GM21367 (cell line): ENCODE measurements around the gene A1CF.
"Not testable (repeated sequence)": the region's sequence is repeated elsewhere in the genome, so short reads cannot be mapped to it uniquely, and the experiment has no call there.

ENCODE experiments used
- ATAC-seq: cut with Tn5 transposase; IDR thresholded peaks from one replicate; pipeline ENCODE4 v1.9.1; 2021; ENCODE audit not compliant: unreplicated experiment

A1CF gene, protein sequence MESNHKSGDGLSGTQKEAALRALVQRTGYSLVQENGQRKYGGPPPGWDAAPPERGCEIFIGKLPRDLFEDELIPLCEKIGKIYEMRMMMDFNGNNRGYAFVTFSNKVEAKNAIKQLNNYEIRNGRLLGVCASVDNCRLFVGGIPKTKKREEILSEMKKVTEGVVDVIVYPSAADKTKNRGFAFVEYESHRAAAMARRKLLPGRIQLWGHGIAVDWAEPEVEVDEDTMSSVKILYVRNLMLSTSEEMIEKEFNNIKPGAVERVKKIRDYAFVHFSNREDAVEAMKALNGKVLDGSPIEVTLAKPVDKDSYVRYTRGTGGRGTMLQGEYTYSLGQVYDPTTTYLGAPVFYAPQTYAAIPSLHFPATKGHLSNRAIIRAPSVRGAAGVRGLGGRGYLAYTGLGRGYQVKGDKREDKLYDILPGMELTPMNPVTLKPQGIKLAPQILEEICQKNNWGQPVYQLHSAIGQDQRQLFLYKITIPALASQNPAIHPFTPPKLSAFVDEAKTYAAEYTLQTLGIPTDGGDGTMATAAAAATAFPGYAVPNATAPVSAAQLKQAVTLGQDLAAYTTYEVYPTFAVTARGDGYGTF

DNA sequence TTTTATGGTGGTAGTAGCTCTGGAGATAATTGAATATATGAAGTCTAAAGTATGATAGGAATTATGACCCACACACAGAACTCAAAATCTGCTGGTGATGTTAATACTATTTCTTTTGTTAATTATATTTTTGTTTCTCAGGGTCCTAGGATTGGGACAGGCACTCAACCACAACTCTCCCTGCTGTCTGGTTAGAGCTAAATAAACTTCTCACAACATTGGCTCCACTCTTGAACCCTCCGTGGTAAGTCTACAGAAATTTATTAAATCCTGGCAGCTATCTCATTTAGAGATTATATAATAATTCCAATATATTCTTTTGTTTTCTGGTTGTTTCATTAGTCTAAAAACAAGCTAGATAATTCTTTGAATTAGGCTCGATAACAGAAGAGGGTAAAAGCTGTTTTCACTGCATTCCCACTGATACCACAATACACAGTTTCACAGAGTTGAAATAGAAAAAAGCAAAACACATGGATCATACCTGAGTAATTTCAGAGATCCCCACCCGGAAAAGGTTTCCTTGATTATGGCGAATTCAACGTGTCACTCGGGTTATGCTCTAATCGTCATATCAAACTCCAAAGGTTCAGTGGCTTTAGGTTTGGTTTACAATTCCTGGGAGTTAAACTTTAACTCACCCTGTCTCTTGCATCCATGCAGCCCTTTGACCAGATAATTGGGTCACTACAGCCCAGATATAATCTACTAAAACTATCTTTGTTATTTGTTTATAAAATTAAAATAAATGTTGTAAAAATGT lies at the start of gene A1CF:
Gene A1CF, minus strand, starts transcription at position 531 of the 763 bp plus-strand sequence. CDS start 25,687 bp downstream, outside the sequence.
- no peak for ATAC-seq

DNA sequence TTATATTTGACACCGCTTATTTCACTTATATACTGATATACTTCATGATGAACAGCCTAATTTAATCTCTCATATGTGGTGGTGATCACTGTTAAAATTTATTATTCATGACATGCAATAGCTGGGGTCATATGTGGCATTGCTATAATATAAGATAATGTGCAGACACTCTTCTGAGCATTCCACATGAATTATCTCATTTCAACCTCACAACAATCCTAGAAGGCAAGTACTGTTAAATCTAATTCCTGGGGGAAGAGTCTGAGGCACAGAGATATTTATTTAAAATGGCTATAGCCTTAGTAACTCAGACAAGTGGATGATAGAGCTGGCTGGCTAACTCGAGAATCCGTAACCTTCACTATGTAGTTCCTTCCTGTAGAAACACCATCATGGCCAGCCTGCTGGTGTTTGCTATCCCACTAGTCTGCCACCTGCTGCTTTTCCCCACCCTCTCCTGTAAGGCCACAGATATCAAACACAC lies 46.6 kb upstream of the A1CF start:
- no peak for ATAC-seq

DNA sequence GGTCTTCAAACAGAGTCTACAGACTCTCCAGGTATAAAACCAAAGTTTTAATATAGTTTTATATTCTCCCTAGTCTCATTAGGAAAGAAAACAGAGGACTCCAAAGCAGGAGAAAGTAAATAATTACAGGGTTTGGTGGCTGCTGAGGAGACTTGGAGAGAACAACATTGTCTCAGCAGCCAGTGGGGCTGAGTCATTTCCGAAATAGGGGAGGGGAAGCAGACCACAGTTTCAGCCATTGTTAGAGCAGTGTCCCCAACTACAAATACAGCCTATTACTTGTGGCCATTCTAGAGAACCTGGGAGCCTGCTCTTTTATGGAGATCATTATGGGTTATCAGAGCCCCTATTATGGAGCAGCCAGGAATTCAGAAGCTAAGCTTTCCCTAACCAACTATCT lies 44.2 kb upstream of the A1CF start:
- ATAC-seq: no peak

DNA sequence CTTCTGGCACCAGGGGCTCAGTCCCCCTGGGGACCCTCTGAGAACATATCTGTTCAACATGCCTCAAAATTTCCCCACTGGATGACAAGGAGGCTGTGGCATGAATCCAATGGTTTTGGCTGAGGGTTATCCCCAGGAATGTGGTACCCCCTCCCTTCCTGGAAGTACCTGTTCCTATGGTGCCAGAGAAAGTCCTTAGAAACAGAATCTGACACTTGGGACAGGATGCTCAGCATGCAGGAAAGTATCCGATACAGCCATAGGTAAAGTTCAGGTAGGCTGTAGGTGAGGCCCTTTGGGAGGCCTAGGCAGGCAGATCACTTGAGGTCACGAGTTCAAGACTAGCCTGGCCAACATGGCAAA lies 42.7 kb upstream of the A1CF start:
- no peak for ATAC-seq

DNA sequence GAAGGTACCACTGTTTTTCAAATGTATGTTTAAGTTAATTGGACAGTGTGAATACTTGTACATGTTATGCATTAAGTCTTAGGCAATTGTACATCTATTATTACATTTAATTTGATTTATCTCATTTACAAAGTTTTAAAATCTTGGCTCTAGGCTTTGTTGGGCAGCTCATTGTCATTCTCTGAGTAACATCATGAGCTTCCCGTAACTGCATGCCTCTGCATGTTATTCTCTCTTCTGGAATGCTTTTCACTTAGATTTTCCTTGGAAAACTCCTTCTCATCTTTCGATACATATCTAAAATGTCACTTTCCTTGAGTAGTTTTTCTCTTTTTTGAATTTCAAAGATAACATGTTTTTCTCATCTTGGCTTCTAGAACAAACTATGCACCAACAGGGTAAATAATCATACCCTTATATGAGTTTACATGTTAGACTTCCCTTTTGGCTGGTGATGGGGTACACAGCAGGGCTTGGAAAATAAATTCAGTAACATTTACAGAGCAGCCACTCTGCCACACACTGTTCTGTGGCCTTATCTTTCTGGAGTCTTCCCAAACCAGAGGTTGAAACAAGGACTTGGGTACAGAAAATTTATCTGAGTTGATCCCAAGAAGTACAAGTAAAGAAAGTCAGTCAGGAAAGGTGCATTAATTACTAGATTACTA lies 42.2 kb upstream of the A1CF start:
- ATAC-seq: no peak

DNA sequence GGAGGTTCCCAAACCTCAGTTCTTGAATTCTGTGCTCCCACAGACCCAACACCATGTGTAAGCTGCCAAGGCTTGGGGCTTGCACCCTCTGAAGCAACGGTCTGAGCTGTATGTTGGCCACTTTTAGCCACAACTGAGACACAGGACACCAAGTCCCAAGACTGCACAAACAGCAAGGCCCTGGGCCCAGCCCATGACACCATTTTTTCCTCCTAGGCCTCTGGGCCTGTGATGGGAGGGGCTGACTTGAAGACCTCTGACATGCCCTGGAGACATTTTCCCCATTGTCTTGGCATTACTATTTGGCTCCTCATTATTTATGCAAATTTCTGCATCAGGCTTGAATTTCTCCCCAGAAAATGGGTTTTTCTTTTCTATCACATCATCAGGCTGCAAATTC lies 38.0 kb upstream of the A1CF start:
- not testable (repeated sequence) for ATAC-seq

DNA sequence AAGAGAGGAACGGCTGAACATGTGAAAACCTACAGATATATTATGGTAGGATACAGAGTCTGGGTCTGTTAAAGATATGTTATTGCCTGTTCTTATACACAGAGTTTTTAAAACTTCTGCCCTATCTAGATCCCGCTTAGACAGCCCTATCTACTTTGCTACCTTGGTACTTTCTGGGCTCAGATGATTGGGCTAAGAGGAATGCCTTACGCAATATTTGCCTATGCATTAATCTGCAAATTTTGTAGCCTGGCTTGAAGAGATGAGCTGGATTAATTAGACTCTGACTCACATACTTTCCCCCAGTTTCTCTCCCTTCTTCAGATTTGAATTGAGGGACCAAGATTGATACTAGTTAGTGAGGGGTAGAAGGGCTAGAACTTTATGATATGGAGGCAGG lies 33.6 kb upstream of the A1CF start:
- no peak for ATAC-seq

DNA sequence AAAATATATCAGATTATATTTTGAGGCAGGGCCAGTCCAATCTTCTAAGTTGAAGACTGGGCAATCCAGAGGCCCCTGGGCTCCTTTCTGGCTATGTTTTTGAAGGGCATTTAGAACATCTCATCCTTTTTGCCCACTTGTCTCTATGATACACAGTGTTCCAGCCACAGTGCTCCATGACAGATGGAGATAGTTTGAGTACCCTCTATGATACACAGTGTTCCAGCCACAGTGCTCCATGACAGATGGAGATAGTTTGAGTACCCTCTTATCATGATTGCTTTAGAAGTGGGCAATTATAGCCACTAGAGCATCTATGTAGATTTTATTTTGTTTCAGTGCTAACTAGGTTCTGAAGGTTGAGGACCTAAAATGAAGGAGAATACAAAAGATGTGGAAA lies 33.1 kb upstream of the A1CF start:
- ATAC-seq: no peak

DNA sequence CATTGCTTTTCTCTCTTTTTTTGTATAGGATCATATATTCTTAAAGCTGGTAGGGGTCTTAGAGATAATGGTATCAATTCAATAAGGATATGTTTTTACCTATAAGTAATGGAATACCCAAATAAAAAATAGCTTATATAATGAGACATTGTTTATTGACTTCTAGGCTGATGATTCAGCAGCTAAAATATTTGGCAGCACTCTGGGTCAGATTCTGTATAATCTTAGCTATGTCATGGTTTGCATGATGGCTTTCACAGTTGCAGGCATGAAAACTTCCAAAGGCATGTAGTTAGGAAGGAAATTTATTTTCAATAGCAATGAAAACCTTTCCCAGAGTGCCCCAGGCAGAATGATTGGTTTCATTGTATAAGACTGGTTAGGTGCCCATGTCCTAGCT lies 32.1 kb upstream of the A1CF start:
- no peak for ATAC-seq

DNA sequence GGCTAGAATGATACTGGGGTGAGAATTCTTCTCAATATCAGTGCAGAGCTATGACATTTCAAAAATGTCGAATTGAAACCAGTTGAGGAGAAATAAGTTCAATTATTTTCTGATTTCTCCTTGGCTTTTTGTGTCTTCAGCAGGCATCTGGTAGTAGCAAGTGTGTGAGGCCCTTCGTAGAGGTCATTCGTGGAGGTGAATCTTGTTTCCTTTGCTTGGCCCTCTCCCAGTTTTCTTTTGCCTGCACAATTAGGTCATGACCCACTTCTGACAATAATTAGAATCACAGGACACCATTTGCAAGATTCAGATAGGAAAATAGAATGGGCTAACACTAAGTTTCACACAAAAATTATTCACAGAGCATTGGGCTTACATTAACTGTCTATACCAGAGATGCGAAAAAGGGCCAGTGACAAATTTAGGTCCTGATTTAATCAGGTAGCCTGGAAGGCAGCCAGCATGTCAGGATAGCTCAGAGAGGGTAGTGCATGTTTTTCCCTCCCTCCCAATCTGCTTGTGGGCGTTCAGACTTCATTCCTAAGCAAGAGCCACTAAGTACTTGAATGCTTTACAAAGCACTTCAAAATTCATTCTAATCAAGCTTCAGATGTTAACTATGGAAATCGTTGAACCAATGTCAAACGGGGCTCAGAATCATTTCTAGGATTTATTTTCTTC lies 24.0 kb upstream of the A1CF start:
- ATAC-seq: no peak

DNA sequence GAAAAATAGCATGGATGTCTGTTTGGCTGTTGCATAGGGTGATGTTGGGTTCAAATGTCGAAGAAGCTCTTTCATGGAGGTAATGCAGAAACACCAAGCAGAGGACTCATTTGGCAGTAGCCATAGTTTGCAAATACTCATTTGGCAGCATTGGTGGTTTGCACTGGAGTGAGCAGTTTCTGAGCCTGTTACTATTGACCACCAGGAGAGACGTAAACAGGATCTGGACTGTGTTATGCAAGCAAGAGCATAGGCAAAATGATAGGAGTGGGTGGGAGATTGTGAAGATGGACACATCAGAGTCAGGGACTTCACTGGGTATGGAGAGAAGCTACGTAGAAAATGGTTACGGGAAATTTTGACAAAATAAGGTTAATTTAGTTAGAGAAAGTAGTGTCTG lies 22.9 kb upstream of the A1CF start:
- no peak for ATAC-seq

DNA sequence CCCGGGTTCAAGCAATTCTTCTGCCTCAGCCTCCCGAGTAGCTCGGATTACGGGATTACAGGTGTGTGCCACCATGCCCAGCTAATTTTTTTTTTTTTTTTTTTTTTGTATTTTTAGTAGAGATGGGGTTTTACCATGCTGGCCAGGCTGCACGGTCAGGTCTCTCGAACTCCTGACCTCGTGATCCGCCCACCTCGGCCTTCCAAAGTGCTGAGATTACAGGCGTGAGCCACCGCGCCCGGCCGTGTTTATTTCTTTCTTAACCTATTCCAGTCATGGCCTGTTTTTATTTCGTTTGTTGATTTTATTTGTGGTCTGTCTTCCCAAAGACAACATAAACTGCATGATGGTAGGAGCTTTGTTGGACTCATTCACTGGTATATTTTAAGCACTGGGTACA lies 20.4 kb upstream of the A1CF start:
- ATAC-seq: not testable (repeated sequence)

DNA sequence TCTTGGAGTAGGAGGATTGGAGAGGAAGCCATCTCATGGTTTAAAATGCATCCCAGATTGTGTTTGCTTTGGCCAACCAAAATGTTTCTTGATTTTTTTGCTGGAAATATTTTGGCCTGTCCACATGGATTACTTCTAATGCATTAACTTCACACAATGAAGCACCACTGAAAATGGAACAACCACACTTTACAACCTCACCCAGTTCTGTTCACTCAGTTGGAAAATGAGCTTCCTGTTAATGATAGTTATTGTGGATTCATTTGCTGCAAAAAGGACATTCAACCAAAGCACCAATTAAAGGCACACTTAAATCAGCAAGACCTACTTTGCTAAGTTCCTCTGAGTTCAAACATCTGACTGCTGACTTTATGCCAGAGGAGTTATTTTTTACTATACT lies 11.3 kb upstream of the A1CF start:
- ATAC-seq: no peak

DNA sequence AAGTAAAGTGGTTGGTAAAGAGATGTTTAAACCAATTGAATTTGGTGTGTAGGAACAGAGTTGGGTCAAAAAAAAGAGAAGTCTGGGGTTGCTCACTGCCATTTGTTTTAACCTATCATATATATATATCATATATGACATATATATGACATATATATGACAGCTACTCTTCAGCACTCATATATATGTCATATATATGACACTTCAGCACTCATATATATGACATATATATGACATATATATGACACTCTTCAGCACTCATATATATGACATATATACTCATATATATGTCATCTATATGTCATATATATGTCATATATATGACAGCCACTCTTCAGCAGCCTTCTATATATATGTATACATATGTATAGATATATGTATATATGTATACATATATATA lies 8.9 kb upstream of the A1CF start:
- ATAC-seq: no peak

DNA sequence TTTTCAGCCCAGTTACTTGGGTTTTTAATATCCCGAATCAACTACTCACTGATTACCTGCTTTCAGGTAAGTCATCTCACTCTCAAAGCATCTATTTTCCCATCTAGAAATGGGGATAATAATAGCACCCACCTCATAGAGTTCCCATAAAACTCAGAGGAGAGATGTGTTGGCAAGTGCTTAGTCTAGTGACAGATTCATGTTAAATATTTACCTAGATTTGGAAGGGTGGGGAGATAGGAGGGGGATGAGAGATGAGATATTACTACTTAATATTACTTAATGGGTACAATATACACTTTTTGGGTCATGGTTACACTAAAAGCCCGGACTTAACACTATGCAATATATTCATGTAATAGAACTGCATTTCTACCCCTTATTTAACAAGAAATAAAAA lies 7.0 kb upstream of the A1CF start:
- no peak for ATAC-seq

DNA sequence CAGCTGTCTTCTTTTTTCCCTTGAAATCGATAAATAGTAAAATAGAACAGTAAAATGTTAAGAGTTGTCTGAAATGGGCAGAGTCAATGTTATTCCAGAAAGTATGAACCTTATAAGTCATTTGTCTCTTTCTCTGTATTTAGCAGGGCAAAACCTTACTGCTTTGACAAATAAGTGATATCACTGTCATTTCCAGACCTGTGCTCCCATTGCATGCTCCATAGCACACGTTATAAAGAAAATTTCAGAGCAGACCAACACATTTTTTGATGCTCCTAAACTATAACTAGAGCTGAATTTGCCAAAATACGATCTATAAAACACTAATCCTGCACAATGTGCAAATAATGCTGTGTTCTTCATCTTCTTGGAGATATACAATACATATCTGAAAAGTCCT lies 1.1 kb downstream of the A1CF start:
- no peak for ATAC-seq

DNA sequence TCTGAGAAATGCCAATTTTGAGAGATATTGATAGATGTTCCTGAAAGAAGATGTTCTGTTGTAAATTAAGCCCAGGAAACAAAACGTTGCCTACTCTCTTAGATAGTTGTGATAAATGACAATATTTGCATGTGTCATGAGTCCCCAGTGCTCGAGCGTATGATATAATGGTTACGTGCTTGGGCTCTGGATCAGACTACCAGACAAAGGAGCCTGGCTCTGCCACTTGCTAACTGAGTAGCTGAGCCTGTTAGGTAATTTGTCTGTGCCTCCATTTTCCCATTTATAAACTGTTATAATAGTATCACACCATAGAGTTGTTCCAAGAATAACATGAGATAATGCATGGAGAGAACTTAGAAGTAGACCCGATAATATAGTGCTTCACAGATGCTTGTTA lies 1.8 kb downstream of the A1CF start:
- ATAC-seq: no peak

DNA sequence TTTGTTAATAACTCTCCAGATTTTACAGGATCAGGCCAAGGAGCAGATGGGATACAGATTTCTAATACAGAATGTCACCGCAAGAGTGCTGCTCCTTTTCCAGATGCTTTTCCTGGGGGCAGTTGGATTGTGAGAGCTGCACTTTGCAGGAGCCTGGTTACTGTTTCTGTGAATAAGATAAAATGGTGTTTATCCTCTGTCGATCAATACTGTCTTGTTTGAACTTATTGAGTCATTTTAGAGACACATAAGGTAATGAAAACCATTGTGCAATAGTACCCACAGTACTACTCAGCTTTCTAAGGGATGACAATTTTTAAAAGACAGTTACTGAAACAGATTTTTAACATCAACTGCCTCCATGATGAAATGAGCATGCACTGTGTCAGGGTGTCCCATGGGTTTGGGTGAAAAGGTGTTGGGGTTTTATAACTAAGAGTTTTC lies 2.9 kb downstream of the A1CF start:
- no peak for ATAC-seq

DNA sequence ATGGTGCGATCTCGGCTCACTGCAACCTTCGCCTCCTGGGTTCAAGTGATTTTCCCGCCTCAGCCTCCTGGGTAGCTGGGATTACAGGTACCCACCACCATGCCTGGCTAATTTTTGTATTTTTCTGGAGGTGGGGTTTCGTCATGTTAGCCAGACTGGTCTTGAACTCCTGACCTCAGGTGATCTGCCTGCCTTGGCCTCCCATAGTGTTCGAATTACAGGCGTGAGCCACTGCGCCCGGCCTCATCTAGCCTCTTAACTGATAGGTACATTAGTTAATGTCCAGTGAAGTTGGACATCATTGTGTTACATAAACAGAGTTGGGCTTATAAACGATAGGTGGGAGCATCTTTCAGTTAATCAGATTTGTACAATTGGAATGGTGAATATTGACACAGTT lies 4.4 kb downstream of the A1CF start:
- ATAC-seq: not testable (repeated sequence)

DNA sequence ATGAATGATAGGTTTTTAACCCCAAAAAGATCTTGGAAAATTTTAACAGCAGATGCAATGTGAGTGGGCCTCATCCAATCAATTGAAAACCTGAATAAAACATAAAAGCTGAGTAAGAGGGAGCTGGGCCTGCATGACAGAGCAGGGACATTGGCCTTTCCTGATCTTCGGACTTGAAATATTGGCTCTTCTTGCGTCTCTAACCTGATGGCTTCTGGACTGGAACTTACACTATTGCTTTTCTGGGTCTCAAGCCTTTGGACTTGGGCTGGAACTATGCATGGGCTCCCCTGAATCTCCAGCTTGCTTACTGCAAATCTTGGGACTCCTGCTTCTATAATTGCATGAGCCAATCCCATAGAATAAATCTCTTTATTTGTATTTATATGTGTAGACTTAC lies 9.0 kb downstream of the A1CF start:
- no peak for ATAC-seq

DNA sequence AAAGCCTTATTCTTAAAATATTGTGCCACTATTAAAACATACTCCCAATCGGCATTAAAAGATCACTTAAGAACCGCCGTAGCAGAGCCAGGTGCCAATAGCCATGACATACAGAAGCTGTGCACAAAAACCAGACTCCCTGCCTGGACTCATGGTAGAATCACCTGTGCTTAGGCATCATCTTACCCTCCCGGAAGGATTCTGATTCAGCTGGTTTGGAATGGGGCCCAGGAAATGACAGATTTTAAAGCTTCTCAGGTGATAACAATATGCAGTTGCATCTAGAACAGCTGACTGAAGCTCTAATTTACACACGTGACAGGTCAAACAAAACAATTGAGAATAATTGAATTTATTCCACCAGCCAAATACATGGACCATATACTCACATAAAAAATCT lies 10.7 kb downstream of the A1CF start:
- ATAC-seq: no peak
